Measurements from ENCODE around the gene KIF23. TPM values are rescaled to one million over a fixed set of nuclear protein-coding genes. Genes with fewer than 3 reads are reported as not detected.

Gene KIF23
- total RNA-seq, 2 experiments from 2014 or later, result 54.0 to 61.6 TPM

- Histone ChIP-seq H4K20me1 (ENCODE audit: insufficient read depth, low read length) (no peaks in the 10 kb centered on the region), H3K79me2 (ENCODE audit: insufficient read depth, low read depth, low read length) (no peaks in the 10 kb centered on the region), H3K36me3 (ENCODE audit: insufficient read depth, low read length) (peaks cover 98% of the 10 kb centered on the region), H3K9me2 (ENCODE audit: insufficient read depth, low read length) (no peaks in the 10 kb centered on the region), H3K27ac (ENCODE audit: low read depth, low read length, poor library complexity, severe bottlenecking) (no peak overlapping the region), H3K4me2 (ENCODE audit: low read length) (no peak overlapping the region), H3K4me3 (ENCODE audit: low read depth, low read length, poor library complexity, severe bottlenecking) (no peak overlapping the region), H3K4me1 (ENCODE audit: insufficient read depth, low read length, poor library complexity, severe bottlenecking) (no peaks in the 10 kb centered on the region), H2AFZ (ENCODE audit: low read length) (no peak overlapping the region), H3K9me3 (ENCODE audit: low read length) (no peaks in the 10 kb centered on the region)
- intact Hi-C loops (cut with micrococcal nuclease; ENCODE audit: unreplicated experiment), result no loop called here
- POLR2A ChIA-PET, result interaction anchor here (1.0 to 1.7 kb wide), 2 partner anchors 8 to 15 kb away, joined by 3 to 5 read pairs; no protein-coding TSS in a partner anchor
- TF ChIP-seq EZH2phosphoT487 (IDR thresholded peaks at IDR 0.05; ENCODE audit: borderline replicate concordance, low read depth, low read length) (no peak), CTCF (conservative IDR thresholded peaks at IDR 0.05; ENCODE audit: low read length) (no peak)
- no peak for DNase-seq (ENCODE audit: low spot score)
- no TSS peak for BruUV-seq (replicated peaks)
- CTCF ChIA-PET (ENCODE audit: unreplicated experiment), result no interaction called here
Observed at GRCh38 chr15:69436951-69437350, 22.8 kb downstream of the KIF23 start.

- no peak overlapping the region for H3K4me2 ChIP-seq (ENCODE audit: low read length)
- no peak for TF ChIP-seq CTCF (conservative IDR thresholded peaks at IDR 0.05; ENCODE audit: low read length)
- no peak for TF ChIP-seq EZH2phosphoT487 (IDR thresholded peaks at IDR 0.05; ENCODE audit: borderline replicate concordance, low read depth, low read length)
- CTCF ChIA-PET (ENCODE audit: unreplicated experiment), result no interaction called here
- H3K79me2 ChIP-seq (ENCODE audit: insufficient read depth, low read depth, low read length), result no peaks in the 10 kb centered on the region
- intact Hi-C loops (cut with micrococcal nuclease; ENCODE audit: unreplicated experiment), result no loop called here
- no peak overlapping the region for H3K27ac ChIP-seq (ENCODE audit: low read depth, low read length, poor library complexity, severe bottlenecking)
- H2AFZ ChIP-seq (ENCODE audit: low read length), result no peak overlapping the region
- H3K4me1 ChIP-seq (ENCODE audit: insufficient read depth, low read length, poor library complexity, severe bottlenecking), result peaks cover 6% of the 10 kb centered on the region
- no peaks in the 10 kb centered on the region for H3K9me2 ChIP-seq (ENCODE audit: insufficient read depth, low read length)
- H3K9me3 ChIP-seq (ENCODE audit: low read length), result no peaks in the 10 kb centered on the region
- peaks cover 99% of the 10 kb centered on the region for H3K36me3 ChIP-seq (ENCODE audit: insufficient read depth, low read length)
- POLR2A ChIA-PET, result interaction anchor here (1.4 kb wide), 1 partner anchor 13 kb away, joined by 6 read pairs; the partner anchor contains the start of gene RPLP1
- no peaks in the 10 kb centered on the region for H4K20me1 ChIP-seq (ENCODE audit: insufficient read depth, low read length)
- H3K4me3 ChIP-seq (ENCODE audit: low read depth, low read length, poor library complexity, severe bottlenecking), result no peak overlapping the region
- DNase-seq (ENCODE audit: low spot score), result no peak
- BruUV-seq (replicated peaks), result no TSS peak
Observed at GRCh38 chr15:69439623-69440022, 25.5 kb downstream of the KIF23 start.

- TF ChIP-seq EZH2phosphoT487 (IDR thresholded peaks at IDR 0.05; ENCODE audit: borderline replicate concordance, low read depth, low read length) (no peak), CTCF (conservative IDR thresholded peaks at IDR 0.05; ENCODE audit: low read length) (no peak)
- H2AFZ ChIP-seq (ENCODE audit: low read length), result no peak overlapping the region
Observed at GRCh38 chr15:69443032-69443611, 29.0 kb downstream of the KIF23 start.

More at GRCh38 chr15:69443032-69443611, 29.0 kb downstream of the KIF23 start:
- CTCF ChIA-PET (ENCODE audit: unreplicated experiment), result no interaction called here
- Histone ChIP-seq H3K4me2 (ENCODE audit: low read length) (no peak overlapping the region; the same call in 1 of the 2 replicates), H3K4me3 (ENCODE audit: low read depth, low read length, poor library complexity, severe bottlenecking) (no peak overlapping the region), H3K27ac (ENCODE audit: low read depth, low read length, poor library complexity, severe bottlenecking) (no peak overlapping the region), H3K9me3 (ENCODE audit: low read length) (no peaks in the 10 kb centered on the region), H4K20me1 (ENCODE audit: insufficient read depth, low read length) (no peaks in the 10 kb centered on the region), H3K9me2 (ENCODE audit: insufficient read depth, low read length) (no peaks in the 10 kb centered on the region), H3K36me3 (ENCODE audit: insufficient read depth, low read length) (peaks cover 97% of the 10 kb centered on the region), H3K79me2 (ENCODE audit: insufficient read depth, low read depth, low read length) (no peaks in the 10 kb centered on the region), H3K4me1 (ENCODE audit: insufficient read depth, low read length, poor library complexity, severe bottlenecking) (peaks cover 6% of the 10 kb centered on the region)
- intact Hi-C loops (cut with micrococcal nuclease; ENCODE audit: unreplicated experiment), result no loop called here
- POLR2A ChIA-PET, result interaction anchor here (1.9 kb wide), 1 partner anchor 9 kb away, joined by 9 read pairs; the partner anchor contains the start of gene RPLP1
- no TSS peak for BruUV-seq (replicated peaks)
- peak; percentile 19 for DNase-seq (ENCODE audit: low spot score)
